WI38 (cell line): ENCODE results near the gene LRIT2.

ENCODE experiments used
- H3K4me3 ChIP-seq: 2 replicates; pipeline ENCODE4 v1.5.1; 2011; ENCODE audit warnings: low read depth, mild to moderate bottlenecking, control low read depth, low read length
- TF ChIP-seq, protein P1 (sequence below): IDR thresholded peaks from 2 replicates; pipeline ENCODE4 v1.5.1; 2012; ENCODE audit warnings: low read depth, mild to moderate bottlenecking, control low read depth, low read length

LRIT2 gene

DNA sequence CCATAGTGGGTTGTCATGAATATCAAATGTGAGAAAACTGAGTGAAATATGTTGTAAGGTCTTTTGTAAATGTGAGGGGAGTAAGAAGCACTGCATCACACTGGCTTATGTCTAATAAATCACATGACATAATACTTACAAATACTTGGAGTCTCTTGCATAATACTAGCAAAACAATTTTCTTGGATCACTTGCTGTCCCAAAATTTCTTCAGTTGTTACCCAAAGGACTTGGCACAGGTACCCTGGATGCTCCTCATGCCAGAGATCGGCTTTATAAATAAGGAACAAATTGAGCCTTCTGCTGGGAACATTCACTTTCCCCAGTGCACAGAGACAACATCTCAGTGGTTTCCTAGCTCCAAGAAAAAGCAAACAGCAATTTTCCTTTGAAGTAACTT, 5.0 kb upstream of the LRIT2 start:
- H3K4me3 ChIP-seq: no peak overlapping the region
- TF ChIP-seq, protein P1, sequence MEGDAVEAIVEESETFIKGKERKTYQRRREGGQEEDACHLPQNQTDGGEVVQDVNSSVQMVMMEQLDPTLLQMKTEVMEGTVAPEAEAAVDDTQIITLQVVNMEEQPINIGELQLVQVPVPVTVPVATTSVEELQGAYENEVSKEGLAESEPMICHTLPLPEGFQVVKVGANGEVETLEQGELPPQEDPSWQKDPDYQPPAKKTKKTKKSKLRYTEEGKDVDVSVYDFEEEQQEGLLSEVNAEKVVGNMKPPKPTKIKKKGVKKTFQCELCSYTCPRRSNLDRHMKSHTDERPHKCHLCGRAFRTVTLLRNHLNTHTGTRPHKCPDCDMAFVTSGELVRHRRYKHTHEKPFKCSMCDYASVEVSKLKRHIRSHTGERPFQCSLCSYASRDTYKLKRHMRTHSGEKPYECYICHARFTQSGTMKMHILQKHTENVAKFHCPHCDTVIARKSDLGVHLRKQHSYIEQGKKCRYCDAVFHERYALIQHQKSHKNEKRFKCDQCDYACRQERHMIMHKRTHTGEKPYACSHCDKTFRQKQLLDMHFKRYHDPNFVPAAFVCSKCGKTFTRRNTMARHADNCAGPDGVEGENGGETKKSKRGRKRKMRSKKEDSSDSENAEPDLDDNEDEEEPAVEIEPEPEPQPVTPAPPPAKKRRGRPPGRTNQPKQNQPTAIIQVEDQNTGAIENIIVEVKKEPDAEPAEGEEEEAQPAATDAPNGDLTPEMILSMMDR: no peak

DNA sequence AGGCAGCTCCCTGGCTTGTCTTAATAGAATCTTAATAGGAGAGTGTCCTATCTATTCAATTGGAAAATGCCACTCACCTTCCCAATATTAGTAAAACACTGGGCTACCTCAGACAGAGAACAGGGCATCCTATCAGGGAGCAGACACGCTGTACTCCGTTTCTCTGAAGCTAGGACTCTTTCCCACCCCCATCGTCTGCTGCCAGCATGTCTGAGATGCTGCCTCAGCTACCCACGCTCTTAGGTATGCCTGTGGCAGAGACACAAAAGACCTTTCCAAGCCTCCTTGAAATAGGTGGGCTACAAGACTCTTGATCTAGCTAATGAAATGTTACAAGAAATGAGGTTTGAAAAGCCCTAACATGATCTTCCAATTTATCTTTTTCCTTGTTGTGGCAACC, 2.5 kb upstream of the LRIT2 start:
- H3K4me3 ChIP-seq: no peak overlapping the region
- TF ChIP-seq, protein P1: no peak

DNA sequence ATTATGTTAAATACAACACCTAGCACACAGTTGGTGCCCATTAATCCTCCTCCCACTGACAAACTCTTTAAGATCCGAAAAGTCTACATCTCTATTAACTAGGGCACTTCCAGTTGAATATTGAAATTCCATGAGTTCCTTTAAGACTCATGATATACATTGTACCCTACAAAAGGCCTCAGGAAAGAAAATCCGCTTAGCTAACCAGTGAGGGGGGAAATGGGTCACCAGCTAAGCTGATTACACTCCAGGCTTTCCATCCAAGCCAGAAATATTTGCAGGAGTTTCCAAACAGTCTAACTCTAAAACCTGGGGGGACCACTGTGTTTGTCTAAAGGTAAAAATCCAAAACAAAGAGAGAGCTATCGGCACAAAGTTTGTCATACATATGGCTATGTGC, 1.3 kb upstream of the LRIT2 start:
- TF ChIP-seq, protein P1: no peak

DNA sequence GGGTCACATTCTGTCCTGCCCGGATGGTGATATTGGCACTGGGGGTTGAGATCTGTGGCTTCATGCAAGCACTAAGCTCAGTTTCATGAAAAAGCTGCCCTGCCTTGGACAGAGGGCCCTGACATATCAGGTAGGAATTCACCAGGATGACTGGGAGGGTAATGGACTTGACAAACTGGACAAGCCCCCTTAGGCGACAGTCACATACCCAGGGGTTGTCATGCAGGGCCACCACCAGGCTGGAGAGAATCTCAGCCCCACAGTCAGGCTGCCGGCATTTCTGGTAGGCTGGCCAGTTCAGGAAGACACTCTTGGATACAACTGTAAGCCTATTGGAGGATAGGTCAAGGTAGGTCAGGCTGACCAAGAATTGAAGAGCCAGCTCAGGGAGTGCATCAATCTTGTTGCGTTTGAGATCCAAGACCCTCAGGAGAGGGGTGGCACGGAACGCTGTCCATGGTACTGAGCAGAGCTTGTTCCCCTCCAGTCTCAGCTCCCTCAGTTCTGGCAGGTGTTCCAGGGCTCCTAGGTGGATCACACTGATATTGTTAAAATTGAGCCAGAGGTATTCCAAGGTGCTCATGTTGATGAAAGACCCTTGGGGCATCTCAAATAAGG, 824 bp downstream of the LRIT2 start:
- TF ChIP-seq, protein P1: no peak
- no peak overlapping the region for H3K4me3 ChIP-seq

More for the DNA sequence above, 1.3 kb upstream of the LRIT2 start:
- no peak overlapping the region for H3K4me3 ChIP-seq

DNA sequence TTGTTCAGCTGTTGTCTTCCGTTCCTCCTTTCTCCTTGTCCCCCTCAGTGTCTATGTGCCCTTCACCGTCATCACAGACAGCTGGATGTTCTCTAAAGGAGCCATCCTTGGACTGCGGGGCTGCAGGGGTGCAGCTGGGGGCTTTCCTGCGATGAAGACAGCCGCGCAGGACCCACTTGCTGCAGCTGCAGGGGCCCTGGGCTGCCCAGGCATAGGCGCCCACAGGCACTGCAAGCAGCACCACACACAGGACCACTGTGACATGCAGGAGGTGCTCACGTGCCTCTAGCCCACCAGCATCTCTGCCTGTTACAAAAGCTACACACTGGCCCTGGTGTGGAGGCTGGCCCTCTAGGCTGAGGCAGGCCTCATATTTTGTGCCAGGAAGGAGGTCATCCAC, 3.4 kb downstream of the LRIT2 start:
- no peak overlapping the region for H3K4me3 ChIP-seq
- TF ChIP-seq, protein P1: no peak

DNA sequence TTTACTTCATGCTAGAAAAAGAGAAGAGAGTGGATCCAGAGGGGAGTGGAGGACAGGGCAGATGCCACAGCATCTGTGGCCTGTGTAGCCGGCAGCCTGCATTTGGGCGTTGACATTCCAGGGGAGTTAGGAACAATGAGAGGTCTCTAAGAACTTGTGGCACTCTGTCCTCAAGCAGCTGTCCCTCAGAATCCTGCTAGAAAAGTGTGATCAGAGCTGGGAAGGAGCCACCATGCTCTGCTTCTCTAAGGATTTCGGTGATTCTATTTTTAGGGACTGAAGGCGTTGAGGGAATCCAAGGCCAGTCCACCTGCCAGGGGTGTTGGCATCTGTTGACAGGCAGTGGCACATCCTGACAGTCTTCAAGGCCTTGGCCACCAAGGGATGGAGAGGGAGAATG, 7.6 kb downstream of the LRIT2 start:
- TF ChIP-seq, protein P1: no peak
- no peak overlapping the region for H3K4me3 ChIP-seq

DNA sequence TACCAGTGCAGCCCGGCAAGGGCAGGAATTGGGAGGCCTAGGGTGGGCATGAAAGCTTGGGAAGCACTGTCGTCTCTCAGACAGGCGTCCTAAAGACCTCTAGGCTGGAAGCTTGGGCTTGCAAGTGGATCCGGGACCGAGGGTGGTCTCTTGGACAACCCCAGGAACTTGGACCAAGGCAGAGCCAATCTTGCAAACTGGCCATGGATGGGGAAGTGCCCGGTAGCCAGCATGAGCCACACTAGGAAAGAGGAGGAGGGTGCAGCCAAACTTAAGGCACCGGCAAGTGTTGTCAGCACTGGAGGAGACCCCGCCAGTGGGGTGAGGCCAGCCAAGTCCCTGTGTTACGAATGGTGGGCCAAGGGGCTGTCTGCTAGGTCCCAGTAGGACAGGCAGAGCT, 8.5 kb downstream of the LRIT2 start:
- TF ChIP-seq, protein P1: no peak

More for the DNA sequence above, 8.5 kb downstream of the LRIT2 start:
- no peak overlapping the region for H3K4me3 ChIP-seq
